K562 (cell line): Measurements from ENCODE around the gene RETREG1. TPM values are rescaled to one million over a fixed set of nuclear protein-coding genes. Genes with fewer than 3 reads are reported as not detected.

Experiments
- ATAC-seq: fragments of 200-7000 bp; cut with Tn5 transposase; 3 replicates; pipeline ENCODE4 v1.9.1; 2020; ENCODE audit warnings: moderate library complexity
- BruUV-seq: library from RNA; stranded (reverse); fragments of 400-500 nt; replicated peaks from 2 replicates; lab custom pipeline; 2021; lab: Mats Ljungman, UMichigan
- CTCF ChIA-PET: fragments of 300-600 bp; formaldehyde crosslinking; extraction: SDS; loops from one replicate; lab custom pipeline; 2021; ENCODE audit warnings: low intra/inter-chr PET ratio; lab: Yijun Ruan, JAX
- POLR2A ChIA-PET: fragments of 300-600, 350-650 bp; sonication (Branson Sonifier 250); formaldehyde crosslinking; extraction: SDS; loops from one replicate; lab custom pipeline; 2021; ENCODE audit warnings: antibody characterized with exemption, inconsistent platforms; lab: Yijun Ruan, JAX
- DNase-seq, 4 experiments: peaks; one replicate each; pipeline versions ENCODE4 v3.0.0 to v3.0.0-alpha.2; 2011 to 2018; ENCODE audit warnings: low spot score in 3 of 4, mixed read lengths in 3 of 4; ENCODE audit errors: extremely low read depth in 1 of 4
- FAIRE-seq: peaks from 2 replicates; lab custom pipeline; 2011; peaks lifted over from hg19 to GRCh38; lab: Jason Lieb, UNC
- H2AFZ ChIP-seq: 2 replicates; pipeline ENCODE4 v1.6.0; 2011; ENCODE audit warnings: low read depth, low read length, control low read depth, inconsistent platforms
- H3K27ac ChIP-seq: fragments of 200-600 bp; 3 replicates; pipeline ENCODE4 v1.8.0; 2011; ENCODE audit warnings: low read depth, mild to moderate bottlenecking, control low read depth, inconsistent platforms, low read length, moderate library complexity, mixed read lengths; ENCODE audit errors: extremely low read depth
- H3K27me3 ChIP-seq, 2 experiments: fragments of 300-600 bp in 1 of 2; 2 replicates in 1 of 2; 3 replicates in 1 of 2; pipeline versions ENCODE4 v1.6.0 to v1.8.0; 2011; ENCODE audit warnings: inconsistent platforms in 2 of 2, low read length in 2 of 2, mild to moderate bottlenecking in 1 of 2, mixed read lengths in 1 of 2, moderate library complexity in 1 of 2; ENCODE audit not compliant: control insufficient read depth in 2 of 2, insufficient read depth in 2 of 2
- H3K36me3 ChIP-seq: fragments of 300-600 bp; 3 replicates; pipeline ENCODE4 v1.8.0; 2011; ENCODE audit warnings: mild to moderate bottlenecking, low read length, inconsistent platforms; ENCODE audit not compliant: control insufficient read depth, insufficient read depth
- H3K4me1 ChIP-seq, 2 experiments: fragments of 200-600 bp in 1 of 2; replicated peaks in 1 of 2; 2 replicates in 1 of 2; 3 replicates in 1 of 2; pipeline versions ENCODE4 v1.5.1 to v1.8.0; 2011; ENCODE audit warnings: inconsistent platforms in 2 of 2, low read length in 2 of 2, mild to moderate bottlenecking in 1 of 2, mixed read lengths in 1 of 2, moderate library complexity in 1 of 2; ENCODE audit not compliant: control insufficient read depth in 2 of 2, insufficient read depth in 2 of 2
- H3K4me2 ChIP-seq: 2 replicates; pipeline ENCODE4 v1.6.1; 2011; ENCODE audit warnings: low read length, control low read depth, inconsistent platforms, mixed read lengths; ENCODE audit not compliant: insufficient read depth
- H3K4me3 ChIP-seq: fragments of 200-600 bp; sonication (generic), shearing (Covaris generic); 2 replicates; pipeline ENCODE4 v1.5.1; 2016; ENCODE audit warnings: control low read depth, inconsistent platforms
- H3K79me2 ChIP-seq: fragments of 200-600 bp; 3 replicates; pipeline ENCODE4 v1.8.0; 2011; ENCODE audit warnings: low read length, inconsistent platforms; ENCODE audit not compliant: control insufficient read depth, insufficient read depth
- H3K9ac ChIP-seq, 2 experiments: 2 replicates each; pipeline versions ENCODE4 v1.6.0 to v1.6.1; 2011; ENCODE audit warnings: low read depth in 2 of 2, low read length in 2 of 2, control low read depth in 1 of 2, inconsistent platforms in 1 of 2, mild to moderate bottlenecking in 1 of 2, mixed read lengths in 1 of 2; ENCODE audit not compliant: insufficient read depth in 1 of 2
- H3K9me1 ChIP-seq: one replicate; pipeline ENCODE4 v1.6.0; 2011; ENCODE audit warnings: inconsistent platforms, mild to moderate bottlenecking, low read length, moderate library complexity; ENCODE audit not compliant: control insufficient read depth, insufficient read depth
- H3K9me3 ChIP-seq: replicated peaks from 2 replicates; pipeline ENCODE4 v1.5.1; 2011; ENCODE audit warnings: low read depth, low read length, inconsistent platforms; ENCODE audit not compliant: control insufficient read depth, insufficient read depth
- H4K20me1 ChIP-seq: replicated peaks from 2 replicates; pipeline ENCODE4 v1.6.1; 2011; ENCODE audit warnings: low read length, inconsistent platforms, mixed read lengths; ENCODE audit not compliant: control insufficient read depth, insufficient read depth
- NR4A1 ChIP-seq, 2 experiments: fragments of 250-450 bp in 1 of 2; fragments of 450-650 bp in 1 of 2; sonication (Bioruptor Pico) in 1 of 2; IDR thresholded peaks; 2 replicates each; pipeline versions ENCODE4 v1.4.0 to v1.6.1; 2016 to 2020; ENCODE audit warnings: mild to moderate bottlenecking in 2 of 2, missing compliant biosample characterization in 1 of 2, missing genetic modification characterization in 1 of 2, moderate library complexity in 1 of 2
- RNF219 ChIP-seq: fragments of 250-450 bp; sonication (Bioruptor Pico); IDR thresholded peaks from 2 replicates; pipeline ENCODE4 v1.5.0; 2022; ENCODE audit warnings: mild to moderate bottlenecking
- SIRT6 ChIP-seq: IDR thresholded peaks from one replicate; pipeline ENCODE4 v1.6.1; 2012; ENCODE audit warnings: low read depth, mild to moderate bottlenecking, control low read depth, inconsistent platforms, low read length, moderate library complexity
- SRSF7 ChIP-seq: fragments of 200-400 bp; formaldehyde crosslinking; optimal IDR thresholded peaks from 2 replicates; pipeline ENCODE3; 2017; ENCODE audit warnings: mild to moderate bottlenecking, low read depth, low read length
- ZFPM2 ChIP-seq: fragments of 250-450 bp; sonication (Bioruptor Pico); IDR thresholded peaks from 2 replicates; pipeline ENCODE4 v1.5.1; 2022; ENCODE audit warnings: mild to moderate bottlenecking
- ZNF512 ChIP-seq: IDR thresholded peaks from 2 replicates; pipeline ENCODE4 v1.6.1; 2016; ENCODE audit warnings: missing genetic modification characterization, missing compliant biosample characterization
- WGBS: fragments of 100-300 bp; shearing (Covaris generic); methylation state at CpG from one replicate; pipeline ENCODE4 v1.1.6; 2016; ENCODE audit warnings: low coverage, mixed read lengths; ENCODE audit not compliant: insufficient coverage; ENCODE audit errors: missing lambda C conversion rate; 5-methylcytosine and 5-hydroxymethylcytosine counted together
- in situ Hi-C: fragments of 300-500 bp; cut with MboI; formaldehyde crosslinking; loops from 4 replicates; pipeline ENCODE4 v1.15.0; 2018; ENCODE audit warnings: inconsistent platforms, mixed read lengths
- intact Hi-C: fragments of 100-400 bp; cut with micrococcal nuclease; formaldehyde crosslinking; loops from 2 replicates; pipeline ENCODE4 v1.14.2; 2022
- polyA plus RNA-seq, 8 experiments: library from polyadenylated mRNA; depleted of rRNA in 4 of 8; stranded (reverse) in 5 of 8; unstranded in 3 of 8; fragments of >200 nt; fragmentation: Nextera tagmentation in 2 of 8; fragmentation: Illumina TruSeq in 1 of 8; extraction: Ambion mirVana in 2 of 8; extraction: Trizol in 1 of 8; gene quantifications; 2 replicates each; pipeline versions ENCODE4 v1.2.1 to v1.2.3, GENCODE V29; 2011 to 2014; ENCODE audit warnings: inconsistent platforms in 1 of 8, missing spikeins in 1 of 8
- total RNA-seq, 7 experiments: library from RNA; depleted of rRNA in 6 of 7; stranded (reverse); fragments of >200 nt in 6 of 7; fragmentation: Illumina TruSeq in 2 of 7; extraction: Trizol in 2 of 7; gene quantifications; 2 replicates each; pipeline versions ENCODE4 v1.2.1 to v1.2.3, GENCODE V29; 2011 to 2021; ENCODE audit warnings: low replicate concordance in 1 of 7

Gene RETREG1
- total and polyA plus RNA-seq, 9 of the 15 experiments (the other 6 are each of a cell fraction or from before 2014, with no cell fraction given) = 0.01 to 0.20 (median 0.08) TPM; not detected in 5

GRCh38 chr5:16484081-16484480 lies 132.7 kb downstream of the RETREG1 start:
- CTCF ChIA-PET = no interaction called here
- Histone ChIP-seq H3K9me1 (no peaks in the 10 kb centered on the region), H2AFZ (no peak overlapping the region), H3K4me3 (no peak overlapping the region), H3K79me2 (no peaks in the 10 kb centered on the region), H4K20me1 (no peaks in the 10 kb centered on the region), H3K27me3 (peaks cover 5 to 11% of the 10 kb centered on the region in 2 experiments; a peak in 2 of 5 replicates), H3K9me3 (no peaks in the 10 kb centered on the region), H3K9ac (no peak overlapping the region), H3K36me3 (no peaks in the 10 kb centered on the region), H3K4me2 (no peak overlapping the region), H3K4me1 (no peaks in the 10 kb centered on the region), H3K27ac (no peak overlapping the region)
- TF ChIP-seq ZNF512 (no peak), ZFPM2 (no peak), SIRT6 (no peak), NR4A1 (CRISPR knock-in tag; IDR thresholded peaks at IDR 0.05) (no peak), NR4A1 (tag; IDR thresholded peaks at IDR 0.05) (no peak), RNF219 (no peak), SRSF7 (no peak)
- FAIRE-seq (no peak), DNase-seq (no peak), ATAC-seq (no peak)
- 0% methylated on average over 1 of the region's 1 CpG for WGBS
- in situ Hi-C loops = no loop called here
- POLR2A ChIA-PET = interaction anchor here (1.1 to 1.7 kb wide), 2 partner anchors 18 to 323 kb away, joined by 3 to 4 read pairs; no protein-coding TSS in a partner anchor
- intact Hi-C loops = loop anchor here (10.0 kb wide), 1 partner anchor 181 kb away; no protein-coding TSS in a partner anchor
- no TSS peak for BruUV-seq
